ENCODE results near the gene SUFU.

SUFU gene

DNA sequence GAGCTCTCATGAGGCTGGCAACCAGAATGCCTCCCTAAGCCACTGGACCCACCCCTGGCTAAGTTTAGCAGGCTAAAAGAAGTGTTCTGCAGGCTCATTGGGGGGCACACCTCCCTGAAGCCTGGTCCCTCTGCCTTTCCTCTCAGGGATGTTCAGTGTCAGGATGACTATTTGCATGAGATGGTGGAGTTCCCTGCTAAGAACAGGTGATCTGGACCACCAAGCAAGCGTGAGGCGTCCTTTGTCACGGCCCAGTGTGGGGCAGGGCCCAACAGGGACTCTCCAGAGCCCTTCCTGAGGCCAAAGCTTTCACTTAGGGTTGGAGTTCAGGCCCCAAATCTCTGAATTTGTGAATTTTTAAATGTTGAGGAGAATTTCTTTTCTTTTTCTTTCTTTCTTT, 12.0 kb downstream of the SUFU start:
- no peak for DNase-seq (ENCODE audit: extremely low spot score)
- POLR2A ChIA-PET, result interaction anchor here (1.0 kb wide), 1 partner anchor 83 kb away, joined by 3 read pairs; the partner anchor contains the start of gene CUEDC2
- no peak for TF ChIP-seq ELF4 (IDR thresholded peaks at IDR 0.05)
- no peak for TF ChIP-seq SUZ12 (IDR thresholded peaks at IDR 0.05)
- TF ChIP-seq L3MBTL2 (conservative IDR thresholded peaks at IDR 0.05), result no peak
- CTCF ChIA-PET, result no interaction called here

DNA sequence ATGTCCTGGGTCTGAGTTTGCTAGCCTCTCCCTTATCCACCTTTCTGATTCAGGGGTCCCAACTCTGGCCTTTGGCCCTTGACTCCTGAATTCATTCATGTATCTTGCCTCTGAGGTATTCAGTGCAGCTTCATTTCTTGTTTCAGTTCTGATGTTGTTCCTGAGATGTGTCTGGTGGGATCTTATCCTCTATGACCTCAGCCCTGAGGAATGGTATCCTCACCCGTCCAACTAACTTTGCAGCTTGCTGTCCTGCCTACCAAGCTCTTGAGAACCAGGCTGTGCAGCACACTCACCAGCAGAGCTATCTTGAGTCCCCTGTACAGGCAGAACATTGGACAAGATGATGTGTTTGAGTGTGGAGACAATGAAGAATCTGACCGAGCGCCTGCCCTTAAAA, 13.8 kb downstream of the SUFU start:
- ChIA-PET CTCF (interaction anchor here (1.3 to 2.2 kb wide), 2 partner anchors 13 to 66 kb away, joined by 3 to 5 read pairs; no protein-coding TSS in a partner anchor), POLR2A (interaction anchor here (1.8 kb wide), 1 partner anchor 15 kb away, joined by 5 read pairs; the partner anchor contains the start of gene ACTR1A)
- no peak for DNase-seq (ENCODE audit: extremely low spot score)
- TF ChIP-seq BHLHE40 (IDR thresholded peaks at IDR 0.05; ENCODE audit: borderline replicate concordance) (no peak), FOXM1 (IDR thresholded peaks at IDR 0.05; ENCODE audit: borderline replicate concordance) (no peak), HDGF (IDR thresholded peaks at IDR 0.05; ENCODE audit: borderline replicate concordance) (no peak), SP1 (IDR thresholded peaks at IDR 0.05) (no peak), ZNF384 (IDR thresholded peaks at IDR 0.05) (no peak), ELF4 (IDR thresholded peaks at IDR 0.05) (no peak), FOXA1 (IDR thresholded peaks at IDR 0.05) (no peak), ARNT (IDR thresholded peaks at IDR 0.05) (no peak), LEF1 (IDR thresholded peaks at IDR 0.05; ENCODE audit: borderline replicate concordance) (no peak), FOXK2 (IDR thresholded peaks at IDR 0.05) (no peak), CTBP1 (IDR thresholded peaks at IDR 0.05; ENCODE audit: borderline replicate concordance) (no peak), SUZ12 (IDR thresholded peaks at IDR 0.05) (no peak), NFRKB (IDR thresholded peaks at IDR 0.05) (no peak), L3MBTL2 (conservative IDR thresholded peaks at IDR 0.05) (no peak), TARDBP (IDR thresholded peaks at IDR 0.05) (no peak)
- TF ChIP-seq, protein P1, sequence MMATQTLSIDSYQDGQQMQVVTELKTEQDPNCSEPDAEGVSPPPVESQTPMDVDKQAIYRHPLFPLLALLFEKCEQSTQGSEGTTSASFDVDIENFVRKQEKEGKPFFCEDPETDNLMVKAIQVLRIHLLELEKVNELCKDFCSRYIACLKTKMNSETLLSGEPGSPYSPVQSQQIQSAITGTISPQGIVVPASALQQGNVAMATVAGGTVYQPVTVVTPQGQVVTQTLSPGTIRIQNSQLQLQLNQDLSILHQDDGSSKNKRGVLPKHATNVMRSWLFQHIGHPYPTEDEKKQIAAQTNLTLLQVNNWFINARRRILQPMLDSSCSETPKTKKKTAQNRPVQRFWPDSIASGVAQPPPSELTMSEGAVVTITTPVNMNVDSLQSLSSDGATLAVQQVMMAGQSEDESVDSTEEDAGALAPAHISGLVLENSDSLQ (IDR thresholded peaks at IDR 0.05), result no peak

DNA sequence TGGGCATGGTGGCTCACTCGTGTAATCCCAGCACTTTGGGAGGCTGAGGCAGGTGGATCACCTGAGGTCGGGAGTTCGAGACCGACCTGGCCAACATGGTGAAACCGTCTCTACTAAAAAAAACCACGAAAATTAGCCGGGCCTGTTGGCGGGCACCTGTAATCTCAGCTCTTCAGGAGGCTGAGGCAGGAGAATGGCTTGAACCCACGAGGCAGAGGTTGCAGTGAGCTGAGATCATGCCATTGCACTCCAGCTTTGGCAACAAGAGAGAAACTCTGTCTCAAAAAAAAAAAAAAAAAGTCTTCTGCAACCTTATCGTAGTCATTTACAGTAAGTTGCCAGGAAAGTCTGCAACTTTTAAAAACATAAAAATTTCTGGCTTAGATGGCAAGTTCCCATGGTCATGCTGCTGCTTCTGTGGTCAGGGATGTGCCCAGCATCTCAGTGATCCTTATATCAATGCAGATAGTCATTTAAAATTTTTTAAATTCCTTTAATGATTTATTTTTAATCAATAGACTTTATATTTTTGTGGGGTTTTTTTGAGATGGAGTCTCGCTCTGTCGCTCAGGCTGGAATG, 15.6 kb downstream of the SUFU start:
- DNase-seq (ENCODE audit: extremely low spot score), result no peak
- no peak for TF ChIP-seq BHLHE40 (IDR thresholded peaks at IDR 0.05; ENCODE audit: borderline replicate concordance)
- no peak for TF ChIP-seq HDGF (IDR thresholded peaks at IDR 0.05; ENCODE audit: borderline replicate concordance)
- no peak for TF ChIP-seq ELF4 (IDR thresholded peaks at IDR 0.05)
- TF ChIP-seq SP1 (IDR thresholded peaks at IDR 0.05), result no peak
- TF ChIP-seq L3MBTL2 (conservative IDR thresholded peaks at IDR 0.05), result no peak
- TF ChIP-seq TARDBP (IDR thresholded peaks at IDR 0.05), result no peak
- TF ChIP-seq, protein P1 (IDR thresholded peaks at IDR 0.05), result no peak
- TF ChIP-seq NFRKB (IDR thresholded peaks at IDR 0.05), result no peak
- ChIA-PET CTCF (interaction anchor here (2.2 kb wide), 1 partner anchor 64 kb away, joined by 5 read pairs; no protein-coding TSS in a partner anchor), POLR2A (no interaction called here)

DNA sequence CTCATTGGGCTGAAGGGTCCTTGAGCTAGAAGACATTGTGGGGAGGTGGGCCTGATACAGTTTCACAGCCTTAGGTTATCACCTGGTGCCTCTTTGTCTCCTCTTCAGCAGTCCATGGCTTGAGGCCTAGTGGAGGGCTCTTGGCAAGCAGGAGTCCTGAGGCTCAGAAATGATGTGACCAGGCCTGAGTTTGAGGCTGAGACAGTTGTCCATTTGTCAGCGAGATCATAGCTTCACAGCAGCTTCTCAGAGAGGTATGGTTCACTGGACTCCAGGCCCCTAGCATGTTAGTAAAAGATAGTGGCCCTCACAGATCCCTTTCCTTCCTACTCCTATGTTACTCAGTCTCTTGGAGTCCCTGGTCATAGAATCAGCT, 19.1 kb downstream of the SUFU start:
- POLR2A ChIA-PET, result no interaction called here

DNA sequence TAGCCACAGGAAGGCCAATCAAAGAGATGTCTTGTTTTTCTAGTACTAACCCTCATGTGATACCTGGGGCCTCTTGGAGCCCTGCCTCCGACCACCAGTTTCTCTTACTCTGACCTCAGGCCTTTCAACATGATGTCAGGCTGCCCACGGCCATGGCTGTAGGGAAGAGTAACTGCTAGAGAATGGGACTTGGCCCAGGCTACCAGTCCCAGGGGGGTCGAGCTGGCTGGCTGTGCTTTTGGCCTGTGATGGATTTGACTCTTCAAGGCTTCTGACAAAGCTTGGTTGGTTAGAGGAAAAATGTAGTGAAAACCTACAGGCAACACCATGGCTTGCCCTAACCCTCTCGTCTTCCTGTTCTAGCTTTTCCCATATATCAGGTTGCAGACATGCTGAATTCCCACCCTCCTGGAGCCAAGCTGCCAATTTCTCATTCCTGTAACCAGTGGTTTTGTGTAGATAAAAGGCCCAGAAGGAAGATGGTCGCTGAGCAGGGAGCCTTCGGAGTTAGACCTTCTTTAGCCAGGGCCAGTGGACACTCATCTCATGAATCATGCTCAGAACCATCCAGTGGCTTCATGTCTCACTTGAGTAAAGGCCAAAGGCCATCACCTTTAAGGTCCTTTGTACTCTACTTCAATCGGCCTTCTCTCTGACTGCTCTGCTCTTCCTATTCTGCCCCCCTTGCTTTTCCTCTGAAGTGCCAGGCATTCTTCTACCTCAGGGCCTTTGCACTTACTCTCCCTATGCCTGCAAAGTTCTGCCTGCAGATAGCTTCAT, 19.7 kb downstream of the SUFU start:
- TF ChIP-seq LEF1 (IDR thresholded peaks at IDR 0.05; ENCODE audit: borderline replicate concordance), result no peak
- no peak for TF ChIP-seq FOXA1 (IDR thresholded peaks at IDR 0.05)
- no peak for TF ChIP-seq TARDBP (IDR thresholded peaks at IDR 0.05)
- TF ChIP-seq SUZ12 (IDR thresholded peaks at IDR 0.05), result no peak
- TF ChIP-seq ARNT (IDR thresholded peaks at IDR 0.05), result no peak
- TF ChIP-seq, protein P1 (IDR thresholded peaks at IDR 0.05), result no peak
- no peak for TF ChIP-seq NFRKB (IDR thresholded peaks at IDR 0.05)
- no peak for TF ChIP-seq ELF4 (IDR thresholded peaks at IDR 0.05)
- no peak for TF ChIP-seq L3MBTL2 (conservative IDR thresholded peaks at IDR 0.05)
- TF ChIP-seq SP1 (IDR thresholded peaks at IDR 0.05), result no peak
- CTCF ChIA-PET, result no interaction called here

More for the DNA sequence above, 19.1 kb downstream of the SUFU start:
- CTCF ChIA-PET, result no interaction called here
- DNase-seq (ENCODE audit: extremely low spot score), result no peak
- TF ChIP-seq BHLHE40 (IDR thresholded peaks at IDR 0.05; ENCODE audit: borderline replicate concordance) (no peak), NFRKB (IDR thresholded peaks at IDR 0.05) (no peak), ELF4 (IDR thresholded peaks at IDR 0.05) (no peak), HDGF (IDR thresholded peaks at IDR 0.05; ENCODE audit: borderline replicate concordance) (no peak)

DNA sequence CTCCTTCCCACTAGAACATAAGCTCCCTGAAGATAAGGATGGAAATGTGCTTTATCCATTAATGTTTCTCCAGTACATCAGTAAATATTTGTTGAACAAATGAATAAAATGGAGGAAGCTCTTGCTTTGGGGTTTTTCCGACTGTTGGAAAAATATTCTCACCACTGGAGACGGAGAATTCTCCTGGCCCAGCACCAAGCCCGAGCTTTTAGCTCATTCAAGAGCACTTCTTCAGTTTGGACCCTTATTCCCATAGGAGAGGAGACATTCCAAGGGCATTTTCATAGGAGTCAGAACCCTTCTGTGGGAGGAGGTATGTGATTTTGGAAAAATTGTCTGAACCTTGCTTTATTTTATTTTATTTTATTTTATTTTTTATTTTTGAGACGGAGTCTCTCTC, 21.0 kb downstream of the SUFU start:
- TF ChIP-seq FOXA1 (IDR thresholded peaks at IDR 0.05) (no peak), ELF4 (IDR thresholded peaks at IDR 0.05) (no peak)
- TF ChIP-seq, protein P1 (IDR thresholded peaks at IDR 0.05), result no peak
- CTCF ChIA-PET, result no interaction called here
- POLR2A ChIA-PET, result interaction anchor here (0.7 to 1.0 kb wide), 2 partner anchors 20 to 442 kb away, joined by 3 to 4 read pairs; no protein-coding TSS in a partner anchor
- DNase-seq (ENCODE audit: extremely low spot score), result no peak

More for the DNA sequence above, 19.7 kb downstream of the SUFU start:
- POLR2A ChIA-PET, result no interaction called here
- no peak for DNase-seq (ENCODE audit: extremely low spot score)
